Mucosa of rectum (tissue), 2 donors: ENCODE measurements around the gene AGPS.

Experiments
- H3K27ac ChIP-seq, 2 donors: one replicate each; pipeline ENCODE4 v1.7.0; 2013; ENCODE audit warnings: inconsistent platforms in 2 of 2, low read depth in 2 of 2, low read length in 2 of 2
- H3K27me3 ChIP-seq, 2 donors: one replicate each; pipeline ENCODE4 v1.7.0; 2013; ENCODE audit warnings: low read length in 2 of 2; ENCODE audit not compliant: control insufficient read depth in 2 of 2, insufficient read depth in 2 of 2
- H3K36me3 ChIP-seq, 2 donors: one replicate each; pipeline ENCODE4 v1.7.0; 2013; ENCODE audit warnings: low read length in 2 of 2; ENCODE audit not compliant: control insufficient read depth in 2 of 2, insufficient read depth in 2 of 2
- H3K4me1 ChIP-seq, 2 donors: one replicate each; pipeline ENCODE4 v1.7.0; 2013; ENCODE audit warnings: low read length in 2 of 2, mild to moderate bottlenecking in 1 of 2; ENCODE audit not compliant: control insufficient read depth in 2 of 2, insufficient read depth in 2 of 2
- H3K4me3 ChIP-seq, 2 donors: one replicate each; pipeline ENCODE4 v1.7.0; 2013; ENCODE audit warnings: low read length in 2 of 2
- H3K9ac ChIP-seq, 2 donors: one replicate each; pipeline ENCODE4 v1.7.0; 2013; ENCODE audit warnings: low read length in 2 of 2, low read depth in 1 of 2, mild to moderate bottlenecking in 1 of 2
- H3K9me3 ChIP-seq, 2 donors: one replicate each; pipeline ENCODE4 v1.7.0; 2013; ENCODE audit warnings: low read length in 2 of 2; ENCODE audit not compliant: control insufficient read depth in 2 of 2
- donor health status: healthy.
- donor health status: Normal muscosa, but diverticular disease.

Gene AGPS

GRCh38 chr2:177516824-177517544 lies 124.4 kb downstream of the AGPS start:
- peaks cover 5 to 10% of the 10 kb centered on the region in 2 donors for H3K4me1 ChIP-seq
- H3K9ac ChIP-seq, result no peak overlapping the region

GRCh38 chr2:177518754-177519153 lies 126.2 kb downstream of the AGPS start:
- no peak overlapping the region for H3K4me3 ChIP-seq
- H3K27ac ChIP-seq, result no peak overlapping the region
- H3K9me3 ChIP-seq, result no peaks in the 10 kb centered on the region
- H3K4me1 ChIP-seq, result peaks cover 5 to 10% of the 10 kb centered on the region in 2 donors
- no peak overlapping the region for H3K9ac ChIP-seq
- peaks cover 4 to 8% of the 10 kb centered on the region in 2 donors for H3K36me3 ChIP-seq
- H3K27me3 ChIP-seq, result no peaks in the 10 kb centered on the region

More at GRCh38 chr2:177516824-177517544, 124.4 kb downstream of the AGPS start:
- no peak overlapping the region for H3K27ac ChIP-seq
- no peak overlapping the region for H3K4me3 ChIP-seq
- H3K27me3 ChIP-seq, result no peaks in the 10 kb centered on the region
- H3K36me3 ChIP-seq, result peaks cover 0 to 6% of the 10 kb centered on the region in 2 donors
- H3K9me3 ChIP-seq, result no peaks in the 10 kb centered on the region

DNA sequence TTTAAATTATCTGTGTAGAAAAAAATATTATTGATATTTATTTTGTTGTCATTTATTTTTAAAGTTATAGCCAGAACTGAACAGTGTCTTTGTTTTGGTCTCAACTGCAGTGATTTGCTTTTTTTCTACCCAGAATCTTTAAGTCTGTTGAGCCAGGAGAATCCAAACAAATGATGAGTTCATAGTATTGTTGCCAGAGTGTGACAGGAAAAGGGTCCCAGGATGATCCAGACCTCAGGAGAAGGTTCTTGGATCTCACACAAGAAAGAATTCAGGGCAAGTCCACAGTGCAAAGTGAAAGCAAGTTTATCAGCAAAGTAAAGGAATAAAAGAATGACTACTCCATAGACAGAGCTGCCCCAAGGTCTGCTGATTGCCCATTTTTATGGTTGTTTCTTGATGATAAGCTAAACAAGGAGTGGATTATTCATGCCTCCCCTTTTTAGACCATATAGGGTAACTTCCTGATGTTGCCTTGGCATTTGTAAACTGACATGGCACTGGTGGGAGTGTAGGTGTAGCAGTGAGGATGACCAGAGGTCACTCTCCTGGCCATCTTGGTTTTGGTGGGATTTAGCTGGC lies 127.1 kb downstream of the AGPS start:
- Histone ChIP-seq H3K27ac (peak overlapping the region; percentile 26 to 44), H3K9ac (no peak overlapping the region), H3K27me3 (no peaks in the 10 kb centered on the region), H3K4me1 (peaks cover 5 to 10% of the 10 kb centered on the region in 2 donors), H3K9me3 (no peaks in the 10 kb centered on the region), H3K36me3 (peaks cover 4 to 9% of the 10 kb centered on the region in 2 donors), H3K4me3 (no peak overlapping the region)

DNA sequence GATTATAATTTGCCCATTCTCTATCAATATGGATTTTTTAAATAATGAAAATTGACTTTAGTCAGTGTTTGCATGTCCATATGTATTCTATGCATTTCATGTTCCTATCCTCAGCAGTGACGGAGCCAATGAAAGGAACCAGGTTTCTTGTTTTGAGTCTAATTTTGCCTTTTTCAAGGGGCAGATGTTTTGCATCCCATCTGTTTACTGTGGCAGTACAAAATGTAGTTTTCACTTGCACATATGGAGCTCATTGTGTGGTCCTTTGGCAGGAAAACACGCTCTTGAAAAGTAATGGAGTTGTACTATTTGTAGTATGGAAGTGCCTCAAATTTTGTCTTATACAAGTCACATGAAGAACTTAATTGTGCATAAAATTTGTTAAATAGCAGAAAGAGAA lies 127.8 kb downstream of the AGPS start:
- Histone ChIP-seq H3K27ac (peak overlapping the region in 1 of 2 donors; percentile 44), H3K9me3 (no peaks in the 10 kb centered on the region), H3K4me1 (peaks cover 5 to 10% of the 10 kb centered on the region in 2 donors), H3K36me3 (peaks cover 4 to 8% of the 10 kb centered on the region in 2 donors), H3K27me3 (no peaks in the 10 kb centered on the region), H3K9ac (no peak overlapping the region), H3K4me3 (no peak overlapping the region)

GRCh38 chr2:177523781-177524180 lies 131.2 kb downstream of the AGPS start:
- no peaks in the 10 kb centered on the region for H3K27me3 ChIP-seq
- no peak overlapping the region for H3K9ac ChIP-seq
- H3K9me3 ChIP-seq, result no peaks in the 10 kb centered on the region

DNA sequence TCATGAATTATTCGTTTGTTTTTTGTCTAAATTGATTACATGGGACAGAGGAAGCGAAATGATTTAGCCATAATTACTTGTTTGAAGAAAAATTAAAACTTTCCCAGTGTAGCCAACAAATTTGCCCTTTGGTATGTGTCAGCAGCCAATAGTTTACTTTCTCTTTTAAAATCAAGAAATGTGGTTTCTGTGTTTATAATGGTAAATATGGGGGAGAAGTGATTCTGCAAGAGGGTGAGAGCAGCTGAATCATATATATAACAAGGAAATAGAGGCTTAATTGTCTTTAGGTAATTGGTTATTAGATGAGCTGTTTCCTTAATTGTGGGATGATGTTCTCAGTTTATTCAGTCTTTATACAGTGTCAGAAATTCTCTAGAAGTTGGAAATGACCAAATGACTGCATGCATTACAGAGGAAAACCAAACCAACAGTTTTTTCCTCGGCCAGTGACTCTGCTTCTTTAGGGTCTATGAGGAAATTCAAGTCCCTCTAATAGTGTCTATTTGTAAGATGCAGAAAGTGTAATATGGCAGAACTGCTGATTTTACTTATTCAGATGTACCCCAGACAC lies 132.9 kb downstream of the AGPS start:
- no peak overlapping the region for H3K9ac ChIP-seq
- no peaks in the 10 kb centered on the region for H3K9me3 ChIP-seq

More at GRCh38 chr2:177523781-177524180, 131.2 kb downstream of the AGPS start:
- no peak overlapping the region for H3K27ac ChIP-seq
- H3K4me3 ChIP-seq, result no peak overlapping the region
- H3K4me1 ChIP-seq, result peaks cover 5 to 9% of the 10 kb centered on the region in 2 donors
- peaks cover 4 to 8% of the 10 kb centered on the region in 2 donors for H3K36me3 ChIP-seq

GRCh38 chr2:177528351-177528933 lies 135.9 kb downstream of the AGPS start:
- H3K4me3 ChIP-seq, result no peak overlapping the region

More for the DNA sequence above, 132.9 kb downstream of the AGPS start:
- Histone ChIP-seq H3K36me3 (peaks cover 4 to 8% of the 10 kb centered on the region in 2 donors), H3K27ac (no peak overlapping the region), H3K27me3 (no peaks in the 10 kb centered on the region), H3K4me3 (no peak overlapping the region), H3K4me1 (no peaks in the 10 kb centered on the region)

GRCh38 chr2:177529166-177529565 lies 136.6 kb downstream of the AGPS start:
- H3K36me3 ChIP-seq, result peaks cover 0 to 3% of the 10 kb centered on the region in 2 donors
- no peaks in the 10 kb centered on the region for H3K9me3 ChIP-seq
- H3K27ac ChIP-seq, result no peak overlapping the region
- H3K4me1 ChIP-seq, result no peaks in the 10 kb centered on the region
- H3K9ac ChIP-seq, result no peak overlapping the region
- H3K27me3 ChIP-seq, result no peaks in the 10 kb centered on the region
- no peak overlapping the region for H3K4me3 ChIP-seq

More at GRCh38 chr2:177528351-177528933, 135.9 kb downstream of the AGPS start:
- Histone ChIP-seq H3K4me1 (no peaks in the 10 kb centered on the region), H3K9ac (no peak overlapping the region), H3K27ac (no peak overlapping the region), H3K9me3 (no peaks in the 10 kb centered on the region), H3K36me3 (peaks cover 0 to 5% of the 10 kb centered on the region in 2 donors), H3K27me3 (no peaks in the 10 kb centered on the region)

DNA sequence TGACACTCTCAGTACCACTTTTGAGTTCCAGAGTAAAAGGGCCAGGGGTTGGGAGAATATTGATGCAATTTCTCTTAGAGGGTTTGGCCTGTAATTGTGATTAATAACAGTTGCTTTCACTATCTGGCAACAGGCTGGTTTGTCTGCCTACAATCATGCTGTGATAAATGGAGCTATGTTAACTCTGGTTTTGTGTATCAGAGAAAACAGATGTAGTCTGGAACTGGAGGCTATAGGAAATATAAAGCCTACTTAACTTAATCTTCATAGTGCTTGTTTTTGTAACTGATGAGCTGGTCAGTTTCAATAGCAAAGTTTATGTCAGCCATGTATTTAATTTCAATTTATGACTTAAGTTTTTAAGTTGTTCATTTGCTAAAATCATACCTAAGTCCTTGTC lies 138.0 kb downstream of the AGPS start:
- H3K4me1 ChIP-seq, result no peaks in the 10 kb centered on the region
- H3K27me3 ChIP-seq, result no peaks in the 10 kb centered on the region
- H3K27ac ChIP-seq, result no peak overlapping the region
- no peak overlapping the region for H3K4me3 ChIP-seq
- H3K36me3 ChIP-seq, result peaks cover 0 to 2% of the 10 kb centered on the region in 2 donors
- no peaks in the 10 kb centered on the region for H3K9me3 ChIP-seq
- no peak overlapping the region for H3K9ac ChIP-seq

GRCh38 chr2:177531706-177532105 lies 139.1 kb downstream of the AGPS start:
- Histone ChIP-seq H3K9ac (no peak overlapping the region), H3K9me3 (no peaks in the 10 kb centered on the region), H3K4me3 (no peak overlapping the region), H3K36me3 (peaks cover 0 to 2% of the 10 kb centered on the region in 2 donors), H3K27ac (no peak overlapping the region), H3K4me1 (no peaks in the 10 kb centered on the region), H3K27me3 (no peaks in the 10 kb centered on the region)
